HepG2 (cell line): ENCODE results near the gene ADARB1.

Experiments
- CHD4 ChIP-seq: fragments of 200-600 bp; sonication (generic); IDR thresholded peaks from 2 replicates; pipeline ENCODE4 v1.7.0; 2017; ENCODE audit warnings: mild to moderate bottlenecking, low read length, borderline replicate concordance
- ELF1 ChIP-seq: sonication (generic); formaldehyde crosslinking; IDR thresholded peaks from 2 replicates; pipeline ENCODE4 v1.4.0; 2020; ENCODE audit warnings: missing genetic modification reagents
- ESRRA ChIP-seq: sonication (generic); formaldehyde crosslinking; IDR thresholded peaks from 2 replicates; pipeline ENCODE4 v1.5.1; 2020; ENCODE audit warnings: mild to moderate bottlenecking, low read depth, missing genetic modification reagents
- EZH2 ChIP-seq: conservative IDR thresholded peaks from 2 replicates; pipeline ENCODE4 v1.6.1; 2012; ENCODE audit warnings: mild to moderate bottlenecking, low read depth, low read length, moderate library complexity
- PHF21A ChIP-seq: sonication (generic); formaldehyde crosslinking; IDR thresholded peaks from 2 replicates; pipeline ENCODE4 v1.5.0; 2020; ENCODE audit warnings: mild to moderate bottlenecking, missing genetic modification reagents
- SP2 ChIP-seq: sonication (generic); formaldehyde crosslinking; IDR thresholded peaks from 2 replicates; pipeline ENCODE4 v1.5.1; 2020; ENCODE audit warnings: mild to moderate bottlenecking, missing genetic modification reagents
- ZBTB21 ChIP-seq: sonication (generic); formaldehyde crosslinking; IDR thresholded peaks from 2 replicates; pipeline ENCODE4 v1.4.0; 2020; ENCODE audit warnings: missing genetic modification reagents
- ZFX ChIP-seq: sonication (generic); formaldehyde crosslinking; IDR thresholded peaks from 2 replicates; pipeline ENCODE4 v1.4.0; 2020; ENCODE audit warnings: mild to moderate bottlenecking, low read depth, missing genetic modification reagents, moderate library complexity
- ZMYM3 ChIP-seq: sonication (generic); formaldehyde crosslinking; IDR thresholded peaks from 2 replicates; pipeline ENCODE4 v1.5.1; 2020; ENCODE audit warnings: mild to moderate bottlenecking, missing genetic modification reagents
- ZSCAN30 ChIP-seq: sonication (generic); formaldehyde crosslinking; IDR thresholded peaks from 2 replicates; pipeline ENCODE4 v1.5.0; 2020; ENCODE audit warnings: mild to moderate bottlenecking, missing genetic modification reagents
- TF ChIP-seq, protein P1 (sequence below): sonication (generic); formaldehyde crosslinking; IDR thresholded peaks from 2 replicates; pipeline ENCODE4 v1.4.0; 2020; ENCODE audit warnings: missing genetic modification reagents
- TF ChIP-seq, protein P2 (sequence below): sonication (generic); formaldehyde crosslinking; IDR thresholded peaks from 2 replicates; pipeline ENCODE4 v1.5.1; 2020; ENCODE audit warnings: missing genetic modification reagents, mild to moderate bottlenecking, borderline replicate concordance
- TF ChIP-seq, protein P3 (sequence below): sonication (generic); formaldehyde crosslinking; IDR thresholded peaks from 2 replicates; pipeline ENCODE4 v1.5.0; 2020; ENCODE audit warnings: mild to moderate bottlenecking, missing genetic modification reagents

DNA sequence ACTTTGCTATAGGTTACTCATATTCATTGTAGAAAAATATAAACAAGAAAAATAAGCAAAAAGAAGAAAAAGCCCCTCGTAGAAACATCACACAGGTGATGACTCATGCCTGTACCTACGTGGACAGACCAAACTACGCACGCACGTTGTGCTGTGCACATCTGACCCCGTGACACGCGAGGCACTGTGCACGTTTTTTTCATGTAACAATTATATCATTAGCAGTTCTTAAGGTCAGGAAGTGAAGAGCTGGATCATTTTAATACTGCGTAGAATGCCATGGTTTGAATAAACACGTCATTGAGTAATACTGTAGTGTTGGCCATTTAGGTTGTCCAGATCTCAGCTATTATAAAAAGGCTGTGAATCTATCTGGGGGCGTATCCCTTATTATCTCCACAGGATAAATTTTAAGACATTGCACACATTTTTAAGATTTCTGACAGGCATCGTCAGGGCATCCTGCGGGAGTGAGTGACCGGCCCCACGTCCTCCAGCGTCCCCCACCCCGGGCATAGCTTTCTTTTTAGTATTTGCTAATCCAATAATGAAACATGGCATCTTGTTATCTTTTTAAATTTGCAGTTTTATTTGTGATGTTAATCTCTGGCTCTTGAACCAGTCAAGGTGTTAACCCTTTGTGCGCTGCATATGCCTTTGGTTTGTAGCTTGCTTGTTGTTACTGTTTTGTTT is 23.4 kb upstream of the ADARB1 start:
- TF ChIP-seq SP2 (CRISPR knock-in tag) (no peak), ZBTB21 (CRISPR knock-in tag) (no peak), ELF1 (no peak), ZSCAN30 (CRISPR knock-in tag) (no peak), ESRRA (no peak), PHF21A (CRISPR knock-in tag) (no peak), EZH2 (no peak), ZMYM3 (CRISPR knock-in tag) (no peak), ZFX (CRISPR knock-in tag) (no peak), CHD4 (no peak)
- TF ChIP-seq, protein P1, sequence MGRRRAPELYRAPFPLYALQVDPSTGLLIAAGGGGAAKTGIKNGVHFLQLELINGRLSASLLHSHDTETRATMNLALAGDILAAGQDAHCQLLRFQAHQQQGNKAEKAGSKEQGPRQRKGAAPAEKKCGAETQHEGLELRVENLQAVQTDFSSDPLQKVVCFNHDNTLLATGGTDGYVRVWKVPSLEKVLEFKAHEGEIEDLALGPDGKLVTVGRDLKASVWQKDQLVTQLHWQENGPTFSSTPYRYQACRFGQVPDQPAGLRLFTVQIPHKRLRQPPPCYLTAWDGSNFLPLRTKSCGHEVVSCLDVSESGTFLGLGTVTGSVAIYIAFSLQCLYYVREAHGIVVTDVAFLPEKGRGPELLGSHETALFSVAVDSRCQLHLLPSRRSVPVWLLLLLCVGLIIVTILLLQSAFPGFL (CRISPR knock-in tag), result no peak
- TF ChIP-seq, protein P2, sequence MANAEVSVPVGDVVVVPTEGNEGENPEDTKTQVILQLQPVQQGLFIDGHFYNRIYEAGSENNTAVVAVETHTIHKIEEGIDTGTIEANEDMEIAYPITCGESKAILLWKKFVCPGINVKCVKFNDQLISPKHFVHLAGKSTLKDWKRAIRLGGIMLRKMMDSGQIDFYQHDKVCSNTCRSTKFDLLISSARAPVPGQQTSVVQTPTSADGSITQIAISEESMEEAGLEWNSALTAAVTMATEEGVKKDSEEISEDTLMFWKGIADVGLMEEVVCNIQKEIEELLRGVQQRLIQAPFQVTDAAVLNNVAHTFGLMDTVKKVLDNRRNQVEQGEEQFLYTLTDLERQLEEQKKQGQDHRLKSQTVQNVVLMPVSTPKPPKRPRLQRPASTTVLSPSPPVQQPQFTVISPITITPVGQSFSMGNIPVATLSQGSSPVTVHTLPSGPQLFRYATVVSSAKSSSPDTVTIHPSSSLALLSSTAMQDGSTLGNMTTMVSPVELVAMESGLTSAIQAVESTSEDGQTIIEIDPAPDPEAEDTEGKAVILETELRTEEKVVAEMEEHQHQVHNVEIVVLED (CRISPR knock-in tag), result no peak
- TF ChIP-seq, protein P3, sequence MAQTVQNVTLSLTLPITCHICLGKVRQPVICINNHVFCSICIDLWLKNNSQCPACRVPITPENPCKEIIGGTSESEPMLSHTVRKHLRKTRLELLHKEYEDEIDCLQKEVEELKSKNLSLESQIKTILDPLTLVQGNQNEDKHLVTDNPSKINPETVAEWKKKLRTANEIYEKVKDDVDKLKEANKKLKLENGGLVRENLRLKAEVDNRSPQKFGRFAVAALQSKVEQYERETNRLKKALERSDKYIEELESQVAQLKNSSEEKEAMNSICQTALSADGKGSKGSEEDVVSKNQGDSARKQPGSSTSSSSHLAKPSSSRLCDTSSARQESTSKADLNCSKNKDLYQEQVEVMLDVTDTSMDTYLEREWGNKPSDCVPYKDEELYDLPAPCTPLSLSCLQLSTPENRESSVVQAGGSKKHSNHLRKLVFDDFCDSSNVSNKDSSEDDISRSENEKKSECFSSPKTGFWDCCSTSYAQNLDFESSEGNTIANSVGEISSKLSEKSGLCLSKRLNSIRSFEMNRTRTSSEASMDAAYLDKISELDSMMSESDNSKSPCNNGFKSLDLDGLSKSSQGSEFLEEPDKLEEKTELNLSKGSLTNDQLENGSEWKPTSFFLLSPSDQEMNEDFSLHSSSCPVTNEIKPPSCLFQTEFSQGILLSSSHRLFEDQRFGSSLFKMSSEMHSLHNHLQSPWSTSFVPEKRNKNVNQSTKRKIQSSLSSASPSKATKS (CRISPR knock-in tag), result no peak
